Measurements from ENCODE around the gene OSTF1. TPM values are rescaled to one million over a fixed set of nuclear protein-coding genes. Genes with fewer than 3 reads are reported as not detected.

OSTF1 gene
- total RNA-seq, 1 donor from 2014 or later: 21.8 TPM

GRCh38 chr9:75071530-75072122, 16.7 kb upstream of the OSTF1 start:
- DNase-seq (ENCODE audit: extremely low spot score, unreplicated experiment): no peak
- H3K27me3 Mint-ChIP-seq (ENCODE audit: unreplicated experiment): no peaks in the 10 kb centered on the region

GRCh38 chr9:75072895-75073294, 15.4 kb upstream of the OSTF1 start:
- no peaks in the 10 kb centered on the region for H3K9me3 Mint-ChIP-seq (ENCODE audit: unreplicated experiment)
- no peak for DNase-seq (ENCODE audit: extremely low spot score, unreplicated experiment)
- H3K27ac Mint-ChIP-seq (ENCODE audit: unreplicated experiment): no peak overlapping the region
- peaks cover 5% of the 10 kb centered on the region for H3K36me3 Mint-ChIP-seq (ENCODE audit: unreplicated experiment)
- H3K27me3 Mint-ChIP-seq (ENCODE audit: unreplicated experiment): no peaks in the 10 kb centered on the region
- H3K4me3 Mint-ChIP-seq (ENCODE audit: unreplicated experiment): no peak overlapping the region
- H3K4me1 Mint-ChIP-seq (ENCODE audit: unreplicated experiment): peaks cover 1% of the 10 kb centered on the region
- TF ChIP-seq CTCF (IDR thresholded peaks at IDR 0.05): no peak

More at GRCh38 chr9:75071530-75072122, 16.7 kb upstream of the OSTF1 start:
- Mint-ChIP-seq H3K4me1 (ENCODE audit: unreplicated experiment) (no peaks in the 10 kb centered on the region), H3K9me3 (ENCODE audit: unreplicated experiment) (no peaks in the 10 kb centered on the region), H3K27ac (ENCODE audit: unreplicated experiment) (no peak overlapping the region), H3K4me3 (ENCODE audit: unreplicated experiment) (no peak overlapping the region), H3K36me3 (ENCODE audit: unreplicated experiment) (peaks cover 5% of the 10 kb centered on the region)
- no peak for TF ChIP-seq CTCF (IDR thresholded peaks at IDR 0.05)

GRCh38 chr9:75081632-75082031, 6.7 kb upstream of the OSTF1 start:
- Mint-ChIP-seq H3K9me3 (ENCODE audit: unreplicated experiment) (no peaks in the 10 kb centered on the region), H3K27ac (ENCODE audit: unreplicated experiment) (no peak overlapping the region)
- no peak for TF ChIP-seq CTCF (IDR thresholded peaks at IDR 0.05)

GRCh38 chr9:75083188-75083970, 4.9 kb upstream of the OSTF1 start:
- Mint-ChIP-seq H3K9me3 (ENCODE audit: unreplicated experiment) (no peaks in the 10 kb centered on the region), H3K27me3 (ENCODE audit: unreplicated experiment) (no peaks in the 10 kb centered on the region), H3K36me3 (ENCODE audit: unreplicated experiment) (peaks cover 8% of the 10 kb centered on the region), H3K4me1 (ENCODE audit: unreplicated experiment) (peaks cover 17% of the 10 kb centered on the region), H3K4me3 (ENCODE audit: unreplicated experiment) (no peak overlapping the region), H3K27ac (ENCODE audit: unreplicated experiment) (no peak overlapping the region)
- DNase-seq (ENCODE audit: extremely low spot score, unreplicated experiment): no peak
- no peak for TF ChIP-seq CTCF (IDR thresholded peaks at IDR 0.05)

More at GRCh38 chr9:75081632-75082031, 6.7 kb upstream of the OSTF1 start:
- DNase-seq (ENCODE audit: extremely low spot score, unreplicated experiment): no peak
- peaks cover 12% of the 10 kb centered on the region for H3K4me1 Mint-ChIP-seq (ENCODE audit: unreplicated experiment)
- no peaks in the 10 kb centered on the region for H3K27me3 Mint-ChIP-seq (ENCODE audit: unreplicated experiment)
- H3K4me3 Mint-ChIP-seq (ENCODE audit: unreplicated experiment): no peak overlapping the region
- H3K36me3 Mint-ChIP-seq (ENCODE audit: unreplicated experiment): peaks cover 8% of the 10 kb centered on the region

GRCh38 chr9:75084081-75084672, 4.1 kb upstream of the OSTF1 start:
- Mint-ChIP-seq H3K4me1 (ENCODE audit: unreplicated experiment) (peaks cover 20% of the 10 kb centered on the region), H3K27ac (ENCODE audit: unreplicated experiment) (no peak overlapping the region), H3K36me3 (ENCODE audit: unreplicated experiment) (peaks cover 8% of the 10 kb centered on the region), H3K9me3 (ENCODE audit: unreplicated experiment) (no peaks in the 10 kb centered on the region), H3K27me3 (ENCODE audit: unreplicated experiment) (no peaks in the 10 kb centered on the region), H3K4me3 (ENCODE audit: unreplicated experiment) (no peak overlapping the region)
- DNase-seq (ENCODE audit: extremely low spot score, unreplicated experiment): no peak
- TF ChIP-seq CTCF (IDR thresholded peaks at IDR 0.05): no peak

Data from osteocyte (in vitro differentiated cells).